NCI-H2081 (cell line): ENCODE results near the gene ZDHHC14.

Experiments used
- DNase-seq, 2 experiments: peaks; one replicate each; lab custom pipeline; 2025; lab: John Stamatoyannopoulos, UW

ZDHHC14 gene

GRCh38 chr6:157668713-157669112, 287.7 kb downstream of the ZDHHC14 start:
- DNase-seq, result no peak

- DNase-seq, result no peak
These were observed 288.3 kb downstream of the ZDHHC14 start for GRCh38 chr6:157669323-157669722.

GRCh38 chr6:157669747-157670216, 288.8 kb downstream of the ZDHHC14 start:
- DNase-seq, result peak; percentile 4 to 31

GRCh38 chr6:157670466-157671186, 289.6 kb downstream of the ZDHHC14 start:
- no peak for DNase-seq

GRCh38 chr6:157672726-157673412, 291.9 kb downstream of the ZDHHC14 start:
- DNase-seq, result no peak

GRCh38 chr6:157673596-157673995, 292.6 kb downstream of the ZDHHC14 start:
- DNase-seq, result no peak

- DNase-seq, result no peak
These were observed 293.1 kb downstream of the ZDHHC14 start for GRCh38 chr6:157674061-157674460.

- peak; percentile 5 to 36 for DNase-seq
These were observed 294.8 kb downstream of the ZDHHC14 start for GRCh38 chr6:157675831-157676230.

GRCh38 chr6:157676241-157676640, 295.3 kb downstream of the ZDHHC14 start:
- no peak for DNase-seq

GRCh38 chr6:157677235-157677634, 296.2 kb downstream of the ZDHHC14 start:
- DNase-seq, result no peak

GRCh38 chr6:157679605-157680580, 298.9 kb downstream of the ZDHHC14 start:
- no peak for DNase-seq

- DNase-seq, result peak in 1 of 2 experiments; percentile 1
These were observed 300.2 kb downstream of the ZDHHC14 start for GRCh38 chr6:157681041-157681650.

- DNase-seq, result no peak
These were observed 302.0 kb downstream of the ZDHHC14 start for GRCh38 chr6:157682856-157683481.

- no peak for DNase-seq
These were observed 302.7 kb downstream of the ZDHHC14 start for GRCh38 chr6:157683707-157684106.

- DNase-seq, result no peak
These were observed 303.8 kb downstream of the ZDHHC14 start for GRCh38 chr6:157684620-157685299.

- no peak for DNase-seq
These were observed 304.7 kb downstream of the ZDHHC14 start for GRCh38 chr6:157685596-157686280.

GRCh38 chr6:157688275-157688959, 307.4 kb downstream of the ZDHHC14 start:
- no peak for DNase-seq

GRCh38 chr6:157688960-157689599, 308.1 kb downstream of the ZDHHC14 start:
- no peak for DNase-seq

- no peak for DNase-seq
These were observed 308.9 kb downstream of the ZDHHC14 start for GRCh38 chr6:157689875-157690274.
